AG04449 (cell line): ENCODE measurements around the gene B4GAT1.
A peak's percentile ranks its signal among the peaks of the same experiment; 100 is the strongest.

Experiments used
- CTCF ChIA-PET: fragments of 350-600 bp; formaldehyde crosslinking; extraction: SDS; loops from one replicate; lab custom pipeline; 2021; ENCODE audit warnings: antibody characterized with exemption; lab: Yijun Ruan, JAX
- POLR2A ChIA-PET: fragments of 400-600, 350-600 bp; formaldehyde crosslinking; extraction: SDS; loops from one replicate; lab custom pipeline; 2020; ENCODE audit warnings: antibody characterized with exemption, inconsistent platforms; lab: Yijun Ruan, JAX
- DNase-seq: peaks from one replicate; pipeline ENCODE4 v3.0.0-alpha.2; 2010; ENCODE audit warnings: low read depth, low spot score
- H3K4me3 ChIP-seq: 2 replicates; pipeline ENCODE4 v1.5.1; 2011; ENCODE audit warnings: low read depth, mild to moderate bottlenecking, control low read depth, low read length
- TF ChIP-seq, protein P1 (sequence below): IDR thresholded peaks from one replicate; pipeline ENCODE4 v1.5.1; 2011; ENCODE audit warnings: mild to moderate bottlenecking, moderate library complexity, low read length, control low read depth, inconsistent platforms; ENCODE audit not compliant: insufficient read depth; ENCODE audit errors: missing control alignments

The B4GAT1 gene

DNA sequence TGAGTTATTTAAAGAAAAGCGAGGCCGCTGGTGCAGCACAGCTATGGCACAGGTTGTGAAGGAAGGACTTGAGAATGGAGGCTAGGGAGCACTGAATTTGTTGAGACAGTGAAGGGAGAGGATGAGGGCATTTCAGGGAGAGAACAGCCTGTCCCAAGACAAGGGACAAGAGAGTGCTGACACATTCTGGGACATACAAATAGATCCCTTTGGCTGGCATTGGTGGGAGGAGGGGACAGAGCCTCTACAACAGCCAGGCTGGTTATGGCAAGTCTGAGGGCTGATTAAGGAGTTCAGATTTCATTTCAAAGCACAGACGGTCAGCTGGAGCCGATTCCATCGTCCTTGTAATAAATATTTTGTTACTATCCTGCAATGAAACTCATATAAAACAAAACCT lies 25.8 kb upstream of the B4GAT1 start:
- DNase-seq = no peak
- TF ChIP-seq, protein P1, sequence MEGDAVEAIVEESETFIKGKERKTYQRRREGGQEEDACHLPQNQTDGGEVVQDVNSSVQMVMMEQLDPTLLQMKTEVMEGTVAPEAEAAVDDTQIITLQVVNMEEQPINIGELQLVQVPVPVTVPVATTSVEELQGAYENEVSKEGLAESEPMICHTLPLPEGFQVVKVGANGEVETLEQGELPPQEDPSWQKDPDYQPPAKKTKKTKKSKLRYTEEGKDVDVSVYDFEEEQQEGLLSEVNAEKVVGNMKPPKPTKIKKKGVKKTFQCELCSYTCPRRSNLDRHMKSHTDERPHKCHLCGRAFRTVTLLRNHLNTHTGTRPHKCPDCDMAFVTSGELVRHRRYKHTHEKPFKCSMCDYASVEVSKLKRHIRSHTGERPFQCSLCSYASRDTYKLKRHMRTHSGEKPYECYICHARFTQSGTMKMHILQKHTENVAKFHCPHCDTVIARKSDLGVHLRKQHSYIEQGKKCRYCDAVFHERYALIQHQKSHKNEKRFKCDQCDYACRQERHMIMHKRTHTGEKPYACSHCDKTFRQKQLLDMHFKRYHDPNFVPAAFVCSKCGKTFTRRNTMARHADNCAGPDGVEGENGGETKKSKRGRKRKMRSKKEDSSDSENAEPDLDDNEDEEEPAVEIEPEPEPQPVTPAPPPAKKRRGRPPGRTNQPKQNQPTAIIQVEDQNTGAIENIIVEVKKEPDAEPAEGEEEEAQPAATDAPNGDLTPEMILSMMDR = no peak
- no peak overlapping the region for H3K4me3 ChIP-seq
- POLR2A ChIA-PET = no interaction called here
- CTCF ChIA-PET = interaction anchor here (1.3 to 10.1 kb wide), 3 partner anchors 10 to 27 kb away, joined by 7 to 197 read pairs (median 10); no protein-coding TSS in a partner anchor

DNA sequence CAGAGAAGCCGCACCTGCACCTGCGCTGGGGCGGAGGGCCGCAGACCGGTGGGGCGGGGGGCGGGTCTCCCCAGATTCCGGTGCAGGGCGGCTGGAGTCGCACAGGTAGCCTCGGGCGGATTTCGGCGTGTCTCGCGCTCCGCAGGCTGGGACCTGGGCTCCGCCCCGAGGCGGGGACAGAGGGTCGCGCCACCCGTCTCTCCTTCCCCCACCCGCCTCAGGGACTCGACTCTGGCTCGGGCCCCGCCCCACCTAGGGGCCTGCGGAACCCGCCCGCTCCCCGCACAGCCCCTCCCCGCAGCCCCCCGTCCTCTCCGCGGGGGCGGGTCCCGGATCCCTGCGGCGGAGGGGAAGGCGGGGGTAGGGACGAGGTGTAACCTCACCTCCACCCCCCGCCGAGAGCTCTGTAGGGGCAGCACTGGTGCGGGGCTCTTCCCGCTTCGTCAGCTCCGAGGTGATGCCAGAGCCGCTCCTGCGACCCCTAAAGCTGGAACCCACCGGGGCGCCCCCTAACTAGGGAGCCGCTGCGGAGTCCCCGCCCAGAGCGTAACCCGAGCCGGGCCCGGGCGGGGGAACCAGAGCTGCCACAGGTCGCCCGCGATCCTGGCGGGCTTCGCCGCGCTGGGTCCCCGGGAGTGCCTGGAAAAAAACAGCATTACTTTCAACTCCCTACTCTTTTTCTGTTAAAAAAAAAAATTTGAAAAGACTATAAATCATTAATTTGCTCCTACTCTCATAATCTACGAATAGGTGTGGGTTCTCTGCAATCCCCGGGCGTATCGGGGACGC lies 24.4 kb upstream of the B4GAT1 start, which contains the start of gene SLC29A2:
SLC29A2 (minus strand) TSS at position 134 of the 789 bp plus-strand sequence. CDS start 169 bp downstream, outside the sequence.
- TF ChIP-seq, protein P1 = no peak
- DNase-seq = no peak
- ChIA-PET CTCF (interaction anchor here (0.8 to 10.1 kb wide), 7 partner anchors 8 to 149 kb away, joined by 3 to 197 read pairs (median 5); no protein-coding TSS in a partner anchor), POLR2A (no interaction called here)
- H3K4me3 ChIP-seq = peak within 1 kb of the TSS; percentile 61

DNA sequence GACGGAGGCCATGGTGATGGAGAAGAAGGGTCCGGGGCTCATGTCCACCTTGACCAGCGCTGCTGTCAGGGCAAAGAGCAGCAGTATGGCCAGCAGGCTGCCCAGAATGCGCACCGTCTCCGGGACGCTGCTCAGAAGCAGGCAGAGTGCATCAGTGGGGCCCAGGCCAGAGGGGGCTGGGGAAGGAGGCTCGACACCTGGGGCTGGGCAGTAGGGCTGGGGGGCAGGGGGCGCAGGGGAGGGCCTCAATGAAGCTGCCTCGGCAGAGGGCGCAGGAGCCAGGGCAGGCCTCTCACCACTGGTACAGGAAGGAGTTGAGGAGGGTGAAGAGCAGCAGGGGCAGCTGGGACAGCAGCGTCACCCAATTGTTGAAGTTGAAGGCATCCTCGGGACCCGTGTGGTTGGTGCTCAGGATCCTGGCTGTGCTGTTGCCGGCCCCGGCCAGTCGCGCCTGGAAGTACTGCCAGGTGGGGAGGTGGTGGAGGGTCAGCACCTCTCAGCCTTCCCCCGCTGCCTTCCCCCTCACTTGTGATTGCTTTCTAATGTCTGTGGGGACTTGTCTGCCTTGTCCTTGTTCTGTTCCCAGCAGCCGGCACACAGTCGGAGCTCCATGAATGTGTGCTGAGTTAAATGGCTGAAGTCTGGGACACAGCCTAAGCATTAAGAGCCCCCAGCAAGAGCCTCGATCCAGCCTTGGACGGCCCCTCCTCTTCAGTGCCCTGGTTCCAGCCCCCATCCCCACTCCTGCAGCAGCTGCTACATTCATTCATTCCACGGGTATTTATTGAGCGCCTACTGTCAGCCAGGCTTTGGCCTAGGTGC lies 21.9 kb upstream of the B4GAT1 start:
- ChIA-PET POLR2A (interaction anchor here (0.7 to 1.3 kb wide), 3 partner anchors 56 to 360 kb away, joined by 3 to 5 read pairs (median 3); no protein-coding TSS in a partner anchor), CTCF (interaction anchor here (1.2 to 10.1 kb wide), 5 partner anchors 18 to 58 kb away, joined by 3 to 197 read pairs (median 7); no protein-coding TSS in a partner anchor)
- no peak for DNase-seq
- TF ChIP-seq, protein P1 = no peak
- H3K4me3 ChIP-seq = no peak overlapping the region

DNA sequence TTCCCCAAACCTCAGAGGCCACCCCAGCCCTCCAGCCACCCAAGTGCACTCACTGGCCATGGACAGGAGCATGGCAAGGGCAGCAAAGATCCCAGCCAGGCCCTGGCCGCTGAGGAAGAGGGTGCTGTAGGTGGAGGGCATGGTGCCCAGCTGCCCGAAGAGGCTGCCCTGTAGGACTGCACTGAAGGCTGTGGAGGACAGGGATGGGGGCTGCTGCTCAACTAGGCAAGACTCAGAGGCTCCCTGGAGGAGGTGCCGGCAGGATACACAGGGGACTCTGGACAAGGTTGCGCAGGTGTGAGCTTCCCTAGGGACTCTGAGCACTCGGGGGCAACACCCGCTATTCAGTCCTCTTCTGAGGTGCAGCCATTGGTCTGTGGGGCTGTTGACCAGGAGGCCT lies 21.1 kb upstream of the B4GAT1 start:
- DNase-seq = no peak

DNA sequence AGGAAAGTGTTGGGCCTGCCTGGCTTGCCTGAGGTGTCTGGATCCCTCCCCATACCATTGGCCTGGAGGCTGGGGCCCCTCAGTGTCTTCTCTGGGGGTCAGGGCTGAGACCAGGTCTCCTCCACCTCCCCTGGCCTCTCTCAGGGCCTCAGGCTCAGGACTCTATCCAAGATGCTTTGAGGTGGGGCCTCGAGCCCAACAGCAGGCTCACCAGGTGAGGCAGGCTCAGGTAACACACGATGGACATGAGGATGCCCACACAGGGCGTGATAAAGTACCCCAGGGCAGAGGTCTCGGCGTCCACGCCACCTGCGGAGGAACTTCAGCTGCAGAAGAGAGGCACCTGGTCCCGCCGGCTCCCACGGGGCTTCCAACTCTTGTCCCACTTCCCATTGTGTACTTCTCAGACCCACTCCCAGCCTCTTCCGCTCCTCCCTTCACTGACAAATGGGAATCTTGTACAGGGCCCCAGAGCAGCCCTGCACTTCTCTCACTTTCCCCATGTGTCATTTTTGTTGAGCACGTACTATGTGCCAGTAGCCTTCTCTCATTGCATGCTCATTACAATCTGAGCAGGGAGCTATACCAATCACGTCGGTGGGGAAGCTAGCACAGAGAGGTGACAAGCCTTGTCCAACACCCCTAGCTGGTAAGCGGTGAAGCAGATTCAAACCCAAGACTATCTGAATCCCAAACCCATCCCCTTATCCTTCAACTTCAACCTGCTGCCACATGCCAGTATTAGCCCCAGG lies 20.3 kb upstream of the B4GAT1 start:
- ChIA-PET CTCF (interaction anchor here (0.9 to 3.8 kb wide), 4 partner anchors 10 to 57 kb away, joined by 3 to 35 read pairs (median 10); no protein-coding TSS in a partner anchor), POLR2A (no interaction called here)
- DNase-seq = no peak
- TF ChIP-seq, protein P1 = no peak
- H3K4me3 ChIP-seq = no peak overlapping the region

More for the DNA sequence above, 21.1 kb upstream of the B4GAT1 start:
- POLR2A ChIA-PET = no interaction called here
- no peak overlapping the region for H3K4me3 ChIP-seq
- TF ChIP-seq, protein P1 = no peak
- CTCF ChIA-PET = interaction anchor here (0.9 to 10.1 kb wide), 4 partner anchors 9 to 21 kb away, joined by 3 to 197 read pairs (median 22); no protein-coding TSS in a partner anchor
